Peyer's patch (tissue), 4 donors: ENCODE results near the gene CDK19.

Source experiments
- CTCF ChIP-seq, 6 experiments: fragments of 450-650 bp in 4 of 6; fragments of 200-600 bp in 2 of 6; sonication (generic) in 1 of 6; IDR thresholded peaks; one replicate each; pipeline ENCODE4 v1.5.1; 2017 to 2019; ENCODE audit warnings: antibody characterized with exemption in 6 of 6, mild to moderate bottlenecking in 3 of 6, moderate library complexity in 1 of 6
- POLR2A ChIP-seq, 2 donors: fragments of 450-650 bp; IDR thresholded peaks; one replicate each; pipeline ENCODE4 v1.5.1; 2017; ENCODE audit warnings: antibody characterized with exemption in 2 of 2, mild to moderate bottlenecking in 2 of 2, moderate library complexity in 2 of 2

- no peak for TF ChIP-seq CTCF (IDR thresholded peaks at IDR 0.05)
- no peak for TF ChIP-seq POLR2A (IDR thresholded peaks at IDR 0.05)
These were observed 38.6 kb upstream of the CDK19 start for GRCh38 chr6:110853754-110854477.
